Hepatocyte (in vitro differentiated cells): ENCODE results near the gene RYR3.

Experiments
- CTCF ChIP-seq: fragments of 200-600 bp; sonication (generic); IDR thresholded peaks from 2 replicates; pipeline ENCODE4 v1.5.1; 2016; ENCODE audit warnings: antibody characterized with exemption, mild to moderate bottlenecking; ENCODE audit not compliant: poor library complexity
- EZH2phosphoT487 ChIP-seq: fragments of 200-600 bp; sonication (generic); IDR thresholded peaks from one replicate; pipeline ENCODE4 v1.6.1; 2018; ENCODE audit warnings: antibody characterized with exemption, mild to moderate bottlenecking, low read depth, moderate library complexity; ENCODE audit not compliant: unreplicated experiment, severe bottlenecking

- TF ChIP-seq CTCF (no peak), EZH2phosphoT487 (no peak)
Measured at GRCh38 chr15:33801954-33802353, 491.2 kb downstream of the RYR3 start.
